Neural crest cell (in vitro differentiated cells): ENCODE data around the gene ARRDC5. TPM values are rescaled to one million over a fixed set of nuclear protein-coding genes. Genes with fewer than 3 reads are reported as not detected.
"Not testable (repeated sequence)": the region's sequence is repeated elsewhere in the genome, so short reads cannot be mapped to it uniquely, and the experiment has no call there.

Experiments
- DNase-seq: peaks from one replicate; pipeline ENCODE4 v3.0.0; 2021; ENCODE audit warnings: low read depth, mixed read lengths, low spot score
- H3K27ac Mint-ChIP-seq: one replicate; pipeline ENCODE4 v1.8.0; 2021; ENCODE audit warnings: mild to moderate bottlenecking, mixed read lengths; ENCODE audit not compliant: unreplicated experiment
- H3K27me3 Mint-ChIP-seq: 2 replicates; pipeline ENCODE4 v1.8.0; 2021; ENCODE audit warnings: low read depth, mild to moderate bottlenecking, mixed read lengths
- H3K36me3 Mint-ChIP-seq: 2 replicates; pipeline ENCODE4 v1.8.0; 2021; ENCODE audit warnings: low read depth, mild to moderate bottlenecking, mixed read lengths
- H3K4me1 Mint-ChIP-seq: 2 replicates; pipeline ENCODE4 v1.8.0; 2021; ENCODE audit warnings: mixed read lengths
- H3K4me3 Mint-ChIP-seq: one replicate; pipeline ENCODE4 v1.8.0; 2021; ENCODE audit warnings: mild to moderate bottlenecking, mixed read lengths
- H3K9me3 Mint-ChIP-seq: 2 replicates; pipeline ENCODE4 v1.8.0; 2021; ENCODE audit warnings: mixed read lengths
- CTCF ChIP-seq: fragments of 200-600 bp; sonication (generic); conservative IDR thresholded peaks from 2 replicates; pipeline ENCODE4 v1.5.0; 2021; ENCODE audit warnings: antibody characterized with exemption, mild to moderate bottlenecking
- total RNA-seq: library from RNA; stranded (reverse); gene quantifications from 2 replicates; pipeline ENCODE4 v1.2.1, GENCODE V29; 2021

Gene ARRDC5
- total RNA-seq, 1 donor from 2014 or later = not detected

- Mint-ChIP-seq H3K27me3 (no peaks in the 10 kb centered on the region), H3K27ac (no peak overlapping the region), H3K4me1 (no peaks in the 10 kb centered on the region), H3K36me3 (no peaks in the 10 kb centered on the region), H3K9me3 (no peaks in the 10 kb centered on the region), H3K4me3 (no peak overlapping the region)
- no peak for DNase-seq
- no peak for TF ChIP-seq CTCF
These were observed 43.0 kb downstream of the ARRDC5 start for GRCh38 chr19:4859697-4860096.

- H3K27me3 Mint-ChIP-seq, H3K9me3 Mint-ChIP-seq, H3K36me3 Mint-ChIP-seq: not testable (repeated sequence)
These were observed 46.2 kb downstream of the ARRDC5 start for GRCh38 chr19:4856468-4856867.

GRCh38 chr19:4853506-4853905 is 49.2 kb downstream of the ARRDC5 start:
- not testable (repeated sequence) for DNase-seq, H3K27ac Mint-ChIP-seq, H3K4me3 Mint-ChIP-seq, H3K36me3 Mint-ChIP-seq, H3K4me1 Mint-ChIP-seq, H3K9me3 Mint-ChIP-seq, H3K27me3 Mint-ChIP-seq

More at GRCh38 chr19:4856468-4856867, 46.2 kb downstream of the ARRDC5 start:
- not testable (repeated sequence) for H3K4me3 Mint-ChIP-seq, H3K4me1 Mint-ChIP-seq, H3K27ac Mint-ChIP-seq, DNase-seq

DNA sequence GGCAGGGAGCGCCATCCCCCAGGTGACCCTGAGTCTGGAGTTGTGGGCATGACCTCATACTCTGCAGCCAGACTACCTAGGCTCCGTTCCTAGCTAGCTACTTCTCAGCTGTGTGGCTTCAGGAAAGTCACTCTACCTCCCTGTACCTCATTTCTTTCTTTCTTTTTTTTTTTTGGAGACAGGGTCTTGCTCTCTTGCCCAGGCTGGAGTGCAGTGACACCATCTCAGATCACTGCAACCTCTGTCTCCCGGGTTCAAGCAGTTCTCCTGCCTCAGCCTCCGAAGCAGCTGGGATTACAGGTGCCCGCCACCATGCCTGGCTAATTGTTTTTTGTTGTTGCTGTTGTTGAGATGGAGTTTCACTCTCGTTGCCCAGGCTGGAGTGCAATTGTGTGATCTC is 50.2 kb downstream of the ARRDC5 start:
- no peak overlapping the region for H3K27ac Mint-ChIP-seq
- no peak overlapping the region for H3K4me3 Mint-ChIP-seq
- no peaks in the 10 kb centered on the region for H3K9me3 Mint-ChIP-seq
- H3K4me1 Mint-ChIP-seq = no peaks in the 10 kb centered on the region
- TF ChIP-seq CTCF = no peak
- peaks cover 3% of the 10 kb centered on the region for H3K36me3 Mint-ChIP-seq
- DNase-seq = no peak
- H3K27me3 Mint-ChIP-seq = no peaks in the 10 kb centered on the region

DNA sequence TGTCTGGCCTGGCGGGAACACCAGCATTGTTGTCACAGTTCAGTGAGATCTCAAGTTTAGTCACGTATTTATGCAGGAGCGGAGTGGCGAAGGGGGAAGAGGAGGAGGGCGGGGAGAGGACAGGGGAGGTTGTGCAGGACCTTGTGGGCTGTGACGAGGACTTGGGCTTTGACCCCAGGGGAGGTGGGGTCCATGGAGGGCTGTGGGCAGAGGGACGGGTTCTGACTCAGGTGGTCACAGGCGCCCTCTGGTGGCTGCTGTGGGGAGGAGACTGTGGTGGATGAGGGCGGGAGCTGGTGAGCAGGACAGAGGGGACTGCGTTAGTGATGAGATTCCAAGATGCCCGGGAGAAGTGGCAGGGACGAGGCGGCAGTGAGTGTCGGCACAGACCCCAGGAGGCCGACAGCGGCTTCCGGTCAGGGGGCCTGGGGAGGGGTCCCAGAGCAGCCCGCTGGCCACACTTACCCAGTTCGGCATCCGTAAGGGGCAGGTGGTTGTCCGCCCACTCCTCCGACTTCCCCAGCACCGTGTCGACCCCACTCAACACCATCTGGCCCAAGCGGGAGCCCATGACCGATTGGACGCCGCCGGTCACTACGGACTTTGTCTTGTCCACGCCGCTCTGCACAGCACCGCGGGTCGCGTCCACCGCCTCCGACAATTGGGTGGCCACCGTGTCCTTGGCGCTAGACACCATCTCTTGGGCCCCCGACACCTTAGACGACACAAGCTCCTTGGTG is 51.0 kb downstream of the ARRDC5 start:
- peak; percentile 89 for DNase-seq
- Mint-ChIP-seq H3K4me1 (no peaks in the 10 kb centered on the region), H3K36me3 (peaks cover 3% of the 10 kb centered on the region), H3K27ac (no peak overlapping the region), H3K4me3 (no peak overlapping the region), H3K9me3 (no peaks in the 10 kb centered on the region), H3K27me3 (no peaks in the 10 kb centered on the region)
- peak; percentile 82 for TF ChIP-seq CTCF

- no peak for TF ChIP-seq CTCF
- Mint-ChIP-seq H3K4me3 (no peak overlapping the region), H3K27ac (no peak overlapping the region), H3K27me3 (no peaks in the 10 kb centered on the region), H3K9me3 (no peaks in the 10 kb centered on the region), H3K36me3 (peaks cover 3% of the 10 kb centered on the region), H3K4me1 (no peaks in the 10 kb centered on the region)
- no peak for DNase-seq
These were observed 53.7 kb downstream of the ARRDC5 start for GRCh38 chr19:4849019-4849418.
